GM12878 (cell line): Measurements from ENCODE around the gene SIDT2. TPM values are rescaled to one million over a fixed set of nuclear protein-coding genes. Genes with fewer than 3 reads are reported as not detected.

Source experiments
- ATAC-seq: fragments of 200-7000 bp; cut with Tn5 transposase; 3 replicates; pipeline ENCODE4 v1.9.1; 2020; ENCODE audit warnings: mild to moderate bottlenecking, moderate library complexity
- BruUV-seq: library from RNA; stranded (reverse); fragments of 400-500 nt; replicated peaks from 2 replicates; lab custom pipeline; 2021; lab: Mats Ljungman, UMichigan
- CTCF ChIA-PET: fragments of 300-600 bp; sonication (Branson Sonifier 250); formaldehyde crosslinking; extraction: SDS; loops from one replicate; lab custom pipeline; 2021; ENCODE audit warnings: inconsistent platforms; lab: Yijun Ruan, JAX
- POLR2A ChIA-PET: fragments of 350-600 bp; formaldehyde crosslinking; extraction: SDS; loops from one replicate; lab custom pipeline; 2021; ENCODE audit warnings: inconsistent platforms; lab: Charles Lee
- RAD21 ChIA-PET: fragments of 300-600 bp; sonication (Branson Sonifier 250); formaldehyde crosslinking; loops from one replicate; lab custom pipeline; 2023; ENCODE audit warnings: antibody characterized with exemption; ENCODE audit not compliant: unreplicated experiment; lab: Charles Lee
- SMC1A ChIA-PET: fragments of 300-600 bp; sonication (Branson Sonifier 250); formaldehyde crosslinking; loops from one replicate; lab custom pipeline; 2023; ENCODE audit not compliant: unreplicated experiment, uncharacterized antibody; lab: Charles Lee
- DNase-seq: peaks from one replicate; pipeline ENCODE4 v3.0.0-alpha.2; 2011; ENCODE audit warnings: low read depth, low spot score
- FAIRE-seq: peaks from 3 replicates; lab custom pipeline; 2011; peaks lifted over from hg19 to GRCh38; lab: Jason Lieb, UNC
- H2AFZ ChIP-seq: 2 replicates; pipeline ENCODE4 v1.6.0; 2011; ENCODE audit warnings: low read depth, low read length, control low read depth; ENCODE audit not compliant: control insufficient read depth
- H3K27ac ChIP-seq: 2 replicates; pipeline ENCODE4 v1.5.1; 2011; ENCODE audit warnings: control low read depth; ENCODE audit not compliant: control insufficient read depth, insufficient read depth
- H3K27me3 ChIP-seq, 2 experiments: replicated peaks in 1 of 2; 2 replicates each; pipeline versions ENCODE4 v1.6.0 to v1.6.1; 2011; ENCODE audit warnings: low read length in 1 of 2; ENCODE audit not compliant: control insufficient read depth in 2 of 2, insufficient read depth in 2 of 2
- H3K36me3 ChIP-seq, 2 experiments: 2 replicates each; pipeline ENCODE4 v1.5.1; 2011; ENCODE audit warnings: low read length in 1 of 2; ENCODE audit not compliant: control insufficient read depth in 2 of 2, insufficient read depth in 2 of 2
- H3K4me1 ChIP-seq: 2 replicates; pipeline ENCODE4 v1.6.1; 2011; ENCODE audit warnings: mild to moderate bottlenecking, low read length, moderate library complexity, mixed read lengths; ENCODE audit not compliant: control insufficient read depth, insufficient read depth
- H3K4me2 ChIP-seq: 2 replicates; pipeline ENCODE4 v1.6.0; 2011; ENCODE audit warnings: control low read depth; ENCODE audit not compliant: control insufficient read depth, insufficient read depth
- H3K4me3 ChIP-seq: fragments of 200-600 bp; sonication (generic); 2 replicates; pipeline ENCODE4 v1.5.1; 2016
- H3K79me2 ChIP-seq: 2 replicates; pipeline ENCODE4 v1.6.0; 2011; ENCODE audit warnings: low read length; ENCODE audit not compliant: control insufficient read depth, insufficient read depth
- H3K9ac ChIP-seq: 2 replicates; pipeline ENCODE4 v1.8.0; 2011; ENCODE audit warnings: low read length, control low read depth, mixed read lengths; ENCODE audit not compliant: control insufficient read depth, insufficient read depth
- H3K9me3 ChIP-seq: replicated peaks from 3 replicates; pipeline ENCODE4 v1.5.1; 2011; ENCODE audit warnings: mild to moderate bottlenecking, low read length; ENCODE audit not compliant: control insufficient read depth, insufficient read depth
- H4K20me1 ChIP-seq: 2 replicates; pipeline ENCODE4 v1.6.0; 2011; ENCODE audit not compliant: control insufficient read depth, insufficient read depth
- POLR2A ChIP-seq: IDR thresholded peaks from 2 replicates; pipeline ENCODE4 v1.6.1; 2011; ENCODE audit warnings: low read depth, mild to moderate bottlenecking, low read length
- POLR2AphosphoS2 ChIP-seq: IDR thresholded peaks from 2 replicates; pipeline ENCODE4 v1.6.1; 2011; ENCODE audit warnings: low read depth, mild to moderate bottlenecking, low read length, improper control_type of control experiment, moderate library complexity
- SUZ12 ChIP-seq: fragments of 200-600 bp; sonication (generic); IDR thresholded peaks from one replicate; pipeline ENCODE4 v1.6.1; 2018; ENCODE audit warnings: antibody characterized with exemption, mild to moderate bottlenecking; ENCODE audit not compliant: unreplicated experiment
- WGBS: methylation state at CpG from one replicate; pipeline ENCODE4 v1.1.6; 2016; ENCODE audit warnings: low lambda C conversion rate; ENCODE audit not compliant: insufficient replicate concordance, insufficient coverage; ENCODE audit errors: missing lambda C conversion rate; 5-methylcytosine and 5-hydroxymethylcytosine counted together
- in situ Hi-C: fragments of 300-500 bp; cut with MboI; formaldehyde crosslinking; loops from 9 replicates; pipeline ENCODE4 v1.14.3; 2018; ENCODE audit warnings: mixed read lengths
- intact Hi-C: fragments of 100-400 bp; cut with micrococcal nuclease; formaldehyde crosslinking; loops from one replicate; pipeline ENCODE4 v1.14.2; 2022; ENCODE audit not compliant: unreplicated experiment
- polyA plus RNA-seq, 11 experiments: library from polyadenylated mRNA; depleted of rRNA in 4 of 11; unstranded in 6 of 11; stranded (reverse) in 5 of 11; fragments of >200 nt; fragmentation: Nextera tagmentation in 4 of 11; fragmentation: Illumina TruSeq in 1 of 11; extraction: Ambion mirVana in 4 of 11; extraction: Trizol in 1 of 11; gene quantifications; 1 replicate in 1 of 11; 2 replicates in 10 of 11; pipeline versions ENCODE4 v1.2.1 to v1.2.3, GENCODE V29; 2011 to 2016; ENCODE audit warnings: inconsistent platforms in 2 of 11, missing spikeins in 2 of 11, low read depth in 1 of 11
- total RNA-seq, 4 experiments: library from RNA; depleted of rRNA in 3 of 4; stranded (reverse); fragments of >200 nt in 3 of 4; fragmentation: Illumina TruSeq in 1 of 4; extraction: Trizol in 1 of 4; gene quantifications; 2 replicates each; pipeline versions ENCODE4 v1.2.1 to v1.2.3, GENCODE V29; 2013 to 2021
- TF ChIP-seq, protein P1 (sequence below): IDR thresholded peaks from 2 replicates; pipeline ENCODE4 v1.6.1; 2012; ENCODE audit warnings: low read depth, low read length, improper control_type of control experiment

The SIDT2 gene
- total and polyA plus RNA-seq, 10 of the 15 experiments (the other 5 are each of a cell fraction or from before 2014, with no cell fraction given), result 4.9 to 23.9 (median 10.3) TPM

DNA sequence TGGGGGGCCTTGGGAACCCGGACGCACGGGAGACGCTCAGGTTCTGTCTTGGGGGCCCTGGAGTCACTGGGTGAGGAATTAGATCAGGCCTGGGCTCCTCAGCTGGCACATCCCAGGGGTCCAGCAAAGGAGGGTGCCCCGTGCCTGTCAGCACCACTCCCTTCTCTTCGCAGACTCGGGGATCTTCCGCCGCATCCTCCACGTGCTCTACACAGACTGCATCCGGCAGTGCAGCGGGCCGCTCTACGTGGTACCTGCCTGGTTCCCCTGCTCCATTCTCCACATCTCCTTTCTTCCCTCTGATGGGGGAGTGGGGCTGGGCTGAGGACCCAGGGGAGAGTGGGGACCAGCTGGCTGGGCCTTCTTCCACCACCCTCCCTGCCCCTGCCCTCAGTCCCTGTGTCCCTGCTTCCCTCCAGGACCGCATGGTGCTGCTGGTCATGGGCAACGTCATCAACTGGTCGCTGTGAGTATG, 13.9 kb downstream of the SIDT2 start:
- CTCF ChIA-PET, result no interaction called here
- peaks cover 19% of the 10 kb centered on the region for H3K4me1 ChIP-seq
- in situ Hi-C loops (no loop called here), intact Hi-C loops (no loop called here)
- H4K20me1 ChIP-seq, result no peaks in the 10 kb centered on the region
- H3K9me3 ChIP-seq, result no peaks in the 10 kb centered on the region
- ATAC-seq (no peak), FAIRE-seq (no peak), DNase-seq (no peak)
- SMC1A ChIA-PET, result no interaction called here
- RAD21 ChIA-PET, result no interaction called here
- WGBS, result 92% methylated on average over 17 of the region's 17 CpGs
- TF ChIP-seq SUZ12 (no peak), POLR2AphosphoS2 (0 out of 2 replicates have a peak, but pooled peaks have one; percentile 7), POLR2A (peak; percentile 40; the same call in 1 of the 2 replicates)
- TF ChIP-seq, protein P1, sequence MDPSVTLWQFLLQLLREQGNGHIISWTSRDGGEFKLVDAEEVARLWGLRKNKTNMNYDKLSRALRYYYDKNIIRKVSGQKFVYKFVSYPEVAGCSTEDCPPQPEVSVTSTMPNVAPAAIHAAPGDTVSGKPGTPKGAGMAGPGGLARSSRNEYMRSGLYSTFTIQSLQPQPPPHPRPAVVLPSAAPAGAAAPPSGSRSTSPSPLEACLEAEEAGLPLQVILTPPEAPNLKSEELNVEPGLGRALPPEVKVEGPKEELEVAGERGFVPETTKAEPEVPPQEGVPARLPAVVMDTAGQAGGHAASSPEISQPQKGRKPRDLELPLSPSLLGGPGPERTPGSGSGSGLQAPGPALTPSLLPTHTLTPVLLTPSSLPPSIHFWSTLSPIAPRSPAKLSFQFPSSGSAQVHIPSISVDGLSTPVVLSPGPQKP, result no peak
- peaks cover 3 to 8% of the 10 kb centered on the region in 2 experiments; a peak in 3 of 4 replicates for H3K36me3 ChIP-seq
- H3K27ac ChIP-seq, result no peak overlapping the region
- no peak overlapping the region for H2AFZ ChIP-seq
- no peak overlapping the region for H3K9ac ChIP-seq
- H3K4me3 ChIP-seq, result no peak overlapping the region
- no peaks in the 10 kb centered on the region for H3K79me2 ChIP-seq
- no peaks in the 10 kb centered on the region for H3K27me3 ChIP-seq
- H3K4me2 ChIP-seq, result no peak overlapping the region
- no TSS peak for BruUV-seq
- POLR2A ChIA-PET, result no interaction called here
